AG04450 (cell line): ENCODE data around the gene SPG11. TPM values are rescaled to one million over a fixed set of nuclear protein-coding genes. Genes with fewer than 3 reads are reported as not detected.
"Not testable (repeated sequence)": the region's sequence is repeated elsewhere in the genome, so short reads cannot be mapped to it uniquely, and the experiment has no call there.

Experiments
- CTCF ChIA-PET: fragments of 300-600, 350-600 bp; formaldehyde crosslinking; extraction: SDS; loops from one replicate; lab custom pipeline; 2022; ENCODE audit warnings: antibody characterized with exemption, inconsistent platforms; lab: Charles Lee
- POLR2A ChIA-PET: fragments of 350-600 bp; formaldehyde crosslinking; extraction: SDS; loops from one replicate; lab custom pipeline; 2021; ENCODE audit warnings: antibody characterized with exemption, inconsistent platforms; lab: Yijun Ruan, JAX
- DNase-seq: peaks from one replicate; pipeline ENCODE4 v3.0.0-alpha.2; 2011; ENCODE audit warnings: low read depth, low spot score
- H3K27ac ChIP-seq: one replicate; pipeline ENCODE4 v1.5.1; 2012; ENCODE audit warnings: low read depth, low read length, control low read depth
- H3K27me3 ChIP-seq: one replicate; pipeline ENCODE4 v1.6.0; 2012; ENCODE audit warnings: low read length; ENCODE audit not compliant: control insufficient read depth, insufficient read depth
- H3K4me3 ChIP-seq: 2 replicates; pipeline ENCODE4 v1.5.1; 2011; ENCODE audit warnings: mild to moderate bottlenecking, low read depth, low read length, control low read depth
- H3K9me3 ChIP-seq: 2 replicates; pipeline ENCODE4 v1.5.1; 2012; ENCODE audit warnings: low read length; ENCODE audit not compliant: control insufficient read depth, insufficient read depth
- polyA plus RNA-seq: library from polyadenylated mRNA; depleted of rRNA; stranded (reverse); fragments of >200 nt; gene quantifications from 2 replicates; pipeline ENCODE4 v1.2.3, GENCODE V29; 2011
- TF ChIP-seq, protein P1 (sequence below): IDR thresholded peaks from 2 replicates; pipeline ENCODE4 v1.5.1; 2011; ENCODE audit warnings: low read depth, low read length, control low read depth, inconsistent platforms

Gene SPG11
- polyA plus RNA-seq, 1 experiment, result 39.6 TPM

DNA sequence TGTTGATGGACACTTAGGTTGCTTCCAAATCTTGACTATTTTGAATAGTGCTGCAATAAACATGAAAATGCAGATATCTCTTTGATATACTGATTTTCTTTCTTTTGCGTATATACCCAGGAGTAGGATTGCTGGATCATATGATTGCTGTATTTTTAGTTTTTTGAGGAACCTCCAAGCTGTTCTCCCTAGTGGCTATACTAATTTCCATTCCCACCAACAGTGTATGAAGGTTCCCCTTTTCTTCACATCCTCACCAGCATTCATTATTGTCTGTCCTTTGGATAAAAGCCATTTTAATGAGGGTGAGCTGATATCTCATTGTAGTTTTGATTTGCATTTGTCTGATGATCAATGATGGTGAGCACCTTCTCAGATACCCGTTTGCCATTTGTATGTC is 35.2 kb upstream of the SPG11 start:
- no peak for DNase-seq
- peaks cover 10% of the 10 kb centered on the region for H3K27me3 ChIP-seq
- no peaks in the 10 kb centered on the region; the same call in 1 of the 2 replicates for H3K9me3 ChIP-seq
- H3K4me3 ChIP-seq, result no peak overlapping the region
- CTCF ChIA-PET, result interaction anchor here (0.7 to 0.8 kb wide), 2 partner anchors 12 to 40 kb away, joined by 3 to 4 read pairs; partner anchors contain the start of gene PATL2
- TF ChIP-seq, protein P1, sequence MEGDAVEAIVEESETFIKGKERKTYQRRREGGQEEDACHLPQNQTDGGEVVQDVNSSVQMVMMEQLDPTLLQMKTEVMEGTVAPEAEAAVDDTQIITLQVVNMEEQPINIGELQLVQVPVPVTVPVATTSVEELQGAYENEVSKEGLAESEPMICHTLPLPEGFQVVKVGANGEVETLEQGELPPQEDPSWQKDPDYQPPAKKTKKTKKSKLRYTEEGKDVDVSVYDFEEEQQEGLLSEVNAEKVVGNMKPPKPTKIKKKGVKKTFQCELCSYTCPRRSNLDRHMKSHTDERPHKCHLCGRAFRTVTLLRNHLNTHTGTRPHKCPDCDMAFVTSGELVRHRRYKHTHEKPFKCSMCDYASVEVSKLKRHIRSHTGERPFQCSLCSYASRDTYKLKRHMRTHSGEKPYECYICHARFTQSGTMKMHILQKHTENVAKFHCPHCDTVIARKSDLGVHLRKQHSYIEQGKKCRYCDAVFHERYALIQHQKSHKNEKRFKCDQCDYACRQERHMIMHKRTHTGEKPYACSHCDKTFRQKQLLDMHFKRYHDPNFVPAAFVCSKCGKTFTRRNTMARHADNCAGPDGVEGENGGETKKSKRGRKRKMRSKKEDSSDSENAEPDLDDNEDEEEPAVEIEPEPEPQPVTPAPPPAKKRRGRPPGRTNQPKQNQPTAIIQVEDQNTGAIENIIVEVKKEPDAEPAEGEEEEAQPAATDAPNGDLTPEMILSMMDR, result no peak
- POLR2A ChIA-PET, result no interaction called here
- no peak overlapping the region for H3K27ac ChIP-seq

DNA sequence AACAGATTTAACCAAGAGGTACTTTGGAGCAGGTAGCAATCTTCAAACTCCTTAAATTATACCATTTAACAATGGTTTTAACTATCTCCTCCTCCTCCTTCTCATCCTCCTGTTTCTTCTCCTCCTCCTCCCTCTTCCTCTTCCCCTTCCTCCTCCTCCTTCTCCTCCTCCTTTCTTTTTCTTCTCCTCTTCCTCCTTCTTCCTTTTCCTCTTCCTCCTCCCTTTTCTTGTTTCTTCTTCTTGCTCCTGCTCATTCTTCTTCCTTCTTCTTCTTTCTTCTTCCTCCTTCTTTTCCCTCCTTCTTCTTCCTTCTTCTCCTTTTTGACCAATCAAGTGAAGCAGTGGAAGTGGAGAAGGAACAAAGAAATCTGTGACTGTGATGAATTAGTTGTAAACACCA is 33.6 kb upstream of the SPG11 start:
- Histone ChIP-seq H3K9me3 (no peaks in the 10 kb centered on the region; the same call in 1 of the 2 replicates), H3K27ac (no peak overlapping the region), H3K4me3 (no peak overlapping the region), H3K27me3 (peaks cover 11% of the 10 kb centered on the region)
- TF ChIP-seq, protein P1, result no peak
- no peak for DNase-seq
- CTCF ChIA-PET, result no interaction called here
- POLR2A ChIA-PET, result no interaction called here

DNA sequence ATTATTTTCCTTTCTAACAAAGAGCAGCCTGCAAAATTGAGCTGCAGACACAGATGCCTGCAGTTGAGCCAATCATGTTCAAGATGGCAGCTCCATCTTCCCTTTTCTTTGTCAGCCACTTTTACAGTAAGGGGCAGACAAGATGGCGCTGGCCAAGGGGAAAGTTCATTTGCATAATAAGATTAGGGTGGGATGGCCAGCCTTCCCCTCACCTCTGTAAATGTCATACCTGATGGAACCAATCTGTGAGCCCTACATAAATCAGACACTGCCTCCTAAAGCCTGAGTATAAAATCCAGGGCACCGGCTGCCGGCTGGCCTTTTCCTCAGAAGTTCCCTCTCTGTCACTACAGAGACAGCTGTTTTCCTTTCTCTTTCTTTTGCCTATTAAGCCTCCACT is 31.8 kb upstream of the SPG11 start:
- Histone ChIP-seq H3K27ac (no peak overlapping the region), H3K4me3 (no peak overlapping the region), H3K27me3 (peaks cover 9% of the 10 kb centered on the region), H3K9me3 (no peaks in the 10 kb centered on the region)
- ChIA-PET CTCF (interaction anchor here (0.6 kb wide), 1 partner anchor 431 kb away, joined by 3 read pairs; no protein-coding TSS in a partner anchor), POLR2A (no interaction called here)
- no peak for DNase-seq
- TF ChIP-seq, protein P1, result no peak

DNA sequence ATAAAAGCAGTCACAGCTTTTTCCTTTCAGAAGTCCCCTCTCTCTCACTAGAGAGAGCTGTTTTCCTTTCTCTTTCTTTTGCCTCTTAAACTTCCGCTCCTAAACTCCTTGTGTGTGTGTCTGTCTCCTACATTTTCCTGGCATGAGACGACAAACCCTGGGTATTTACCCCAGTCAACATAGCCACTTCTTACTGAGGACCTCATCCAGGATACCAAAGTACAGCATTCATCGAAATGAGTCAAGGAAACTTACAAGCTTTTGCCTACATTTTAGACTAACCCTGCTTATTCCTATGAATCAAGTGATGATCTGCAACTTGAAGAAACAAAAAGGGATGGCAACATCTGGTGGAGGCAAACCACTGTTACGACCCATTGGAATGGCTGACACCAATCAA is 31.0 kb upstream of the SPG11 start:
- ChIA-PET POLR2A (no interaction called here), CTCF (no interaction called here)
- Histone ChIP-seq H3K27ac (no peak overlapping the region), H3K27me3 (peaks cover 9% of the 10 kb centered on the region), H3K4me3 (no peak overlapping the region), H3K9me3 (no peaks in the 10 kb centered on the region)
- DNase-seq, result no peak
- TF ChIP-seq, protein P1, result no peak

DNA sequence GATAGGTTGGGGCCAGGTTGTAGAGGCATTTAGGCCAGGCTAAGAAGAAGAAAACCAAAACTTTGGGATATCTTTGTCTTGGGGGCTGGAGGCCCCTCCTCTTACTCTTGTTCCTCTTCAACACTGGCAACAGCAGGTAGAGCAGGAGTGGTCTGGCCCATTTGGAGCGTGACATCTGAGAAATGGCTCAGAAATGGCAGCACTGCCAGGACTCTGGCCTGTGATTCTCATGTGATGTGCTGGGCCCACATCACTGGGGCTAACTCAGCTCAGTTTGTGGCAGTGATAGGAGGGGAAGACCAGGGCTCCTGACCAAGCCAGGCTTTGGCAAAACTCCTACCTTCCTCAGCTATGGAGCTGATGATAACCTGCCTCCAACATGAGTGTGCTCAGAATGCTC is 29.2 kb upstream of the SPG11 start:
- Histone ChIP-seq H3K27me3 (peaks cover 9% of the 10 kb centered on the region), H3K4me3 (no peak overlapping the region), H3K27ac (no peak overlapping the region), H3K9me3 (no peaks in the 10 kb centered on the region)
- POLR2A ChIA-PET, result no interaction called here
- TF ChIP-seq, protein P1, result no peak
- CTCF ChIA-PET, result interaction anchor here (1.4 kb wide), 1 partner anchor 43 kb away, joined by 3 read pairs; the partner anchor contains the start of gene TRIM69
- DNase-seq, result no peak

DNA sequence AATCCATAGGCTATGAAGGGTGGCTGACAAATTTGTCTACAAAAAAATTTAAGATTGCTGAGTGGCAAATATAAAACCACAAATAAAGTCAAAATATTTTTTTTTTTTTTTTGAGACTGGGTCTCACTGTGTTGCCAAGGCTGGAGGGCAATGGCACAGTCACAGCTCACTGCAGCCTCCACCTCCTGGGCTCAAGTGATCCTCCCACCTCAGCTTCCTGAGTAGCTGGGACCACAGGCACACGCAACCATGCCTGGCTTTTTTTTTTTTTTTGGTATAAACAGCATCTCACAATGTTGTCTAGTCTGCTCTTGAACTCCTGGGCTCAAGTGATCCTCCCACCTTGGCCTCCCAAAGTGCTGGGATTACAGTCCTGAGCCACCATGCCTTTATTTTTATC is 26.8 kb upstream of the SPG11 start:
- POLR2A ChIA-PET, DNase-seq, H3K27me3 ChIP-seq, H3K27ac ChIP-seq, H3K4me3 ChIP-seq, H3K9me3 ChIP-seq: not testable (repeated sequence)
- CTCF ChIA-PET, result interaction anchor here (1.1 kb wide), 1 partner anchor 26 kb away, joined by 5 read pairs; no protein-coding TSS in a partner anchor

DNA sequence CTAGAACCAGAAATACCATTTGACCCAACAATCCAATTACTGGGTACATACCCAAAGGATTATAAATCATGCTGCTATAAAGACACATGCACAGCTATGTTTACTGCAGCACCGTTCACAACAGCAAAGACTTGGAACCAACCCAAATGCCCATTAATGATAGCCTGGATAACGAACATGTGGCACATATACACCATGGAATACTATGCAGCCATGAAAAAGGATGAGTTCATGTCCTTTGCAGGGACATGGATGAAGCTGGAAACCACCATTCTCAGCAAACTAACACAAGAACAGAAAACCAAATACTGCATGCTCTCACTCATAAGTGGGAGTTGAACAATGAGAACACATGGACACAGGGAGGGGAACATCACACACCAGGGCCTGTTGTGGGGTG is 25.9 kb upstream of the SPG11 start:
- DNase-seq, H3K27me3 ChIP-seq, H3K4me3 ChIP-seq, H3K9me3 ChIP-seq, H3K27ac ChIP-seq, CTCF ChIA-PET, POLR2A ChIA-PET: not testable (repeated sequence)
